HuH-7 (cell line): ENCODE data around the gene SLC39A2.

Experiments
- DNase-seq: peaks from one replicate; pipeline ENCODE4 v3.0.0; 2011; ENCODE audit warnings: low spot score

Gene SLC39A2

DNA sequence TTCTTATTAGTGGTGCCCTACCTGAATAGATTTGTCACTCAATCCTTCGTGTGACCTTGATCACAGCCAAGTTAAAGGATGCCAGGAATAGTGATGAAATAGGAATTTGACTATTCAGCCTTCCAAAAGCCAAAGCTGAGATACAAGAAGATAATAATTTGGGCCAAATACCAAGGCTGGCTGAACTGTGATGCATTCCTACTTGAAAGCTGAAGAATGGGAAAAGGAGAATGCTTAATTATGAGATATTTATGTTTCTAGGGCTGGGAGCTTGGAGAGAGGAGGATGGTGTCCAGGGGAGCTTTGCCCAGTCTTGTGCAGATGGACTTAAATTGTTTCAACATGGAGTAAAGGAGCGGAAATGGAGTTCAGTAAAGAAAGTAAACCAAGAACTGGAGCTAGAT is 48.3 kb downstream of the SLC39A2 start:
- no peak for DNase-seq

DNA sequence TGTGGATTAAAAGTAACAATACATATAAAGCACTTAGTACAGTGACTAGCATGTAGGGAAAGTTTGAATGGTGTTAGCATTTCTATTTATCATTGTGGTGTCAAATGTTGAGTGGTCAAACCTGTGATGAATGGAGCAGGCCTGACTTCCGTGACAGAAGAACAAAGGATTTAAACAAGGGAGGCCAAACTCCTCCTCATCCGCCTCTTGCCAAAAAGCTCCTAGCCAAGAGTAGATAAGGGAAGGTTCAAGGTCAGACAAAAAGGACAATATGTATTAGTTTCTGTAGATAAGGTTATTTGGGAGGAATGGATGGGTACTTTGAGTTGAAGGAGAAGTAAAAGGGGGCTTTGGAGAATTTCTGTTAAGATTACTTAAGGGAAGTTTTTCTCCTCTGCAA is 49.5 kb downstream of the SLC39A2 start:
- DNase-seq: no peak

- DNase-seq: no peak
Measured at GRCh38 chr14:21049271-21049673, 50.2 kb downstream of the SLC39A2 start.

GRCh38 chr14:21050597-21050996 is 51.5 kb downstream of the SLC39A2 start:
- no peak for DNase-seq
